Ovary (tissue), 9 donors: ENCODE results near the gene TRPC4. TPM values are rescaled to one million over a fixed set of nuclear protein-coding genes. Genes with fewer than 3 reads are reported as not detected.

ENCODE experiments used
- DNase-seq, 5 donors: peaks; one replicate each; pipeline ENCODE4 v3.0.0-alpha.2; 2019 to 2020
- H3K27ac ChIP-seq, 2 donors: fragments of 200-600 bp; one replicate each; pipeline versions ENCODE4 v1.5.1 to v1.8.0; 2019 to 2022
- H3K27me3 ChIP-seq: fragments of 200-600 bp; one replicate; pipeline ENCODE4 v1.8.0; 2022
- H3K36me3 ChIP-seq: fragments of 200-600 bp; sonication (generic); one replicate; pipeline ENCODE4 v1.5.1; 2019
- H3K4me1 ChIP-seq: one replicate; pipeline ENCODE4 v1.8.1; 2013; ENCODE audit warnings: mild to moderate bottlenecking, moderate library complexity; ENCODE audit not compliant: insufficient read depth
- H3K4me3 ChIP-seq: fragments of 200-600 bp; sonication (generic); one replicate; pipeline ENCODE4 v1.5.1; 2017
- H3K9me3 ChIP-seq, 2 donors: fragments of 200-600 bp in 1 of 2; sonication (generic) in 1 of 2; one replicate each; pipeline versions ENCODE4 v1.5.1 to v1.8.1; 2013 to 2019; ENCODE audit warnings: mild to moderate bottlenecking in 1 of 2, moderate library complexity in 1 of 2
- CTCF ChIP-seq, 3 donors: fragments of 450-650 bp in 2 of 3; fragments of 200-600 bp in 1 of 3; IDR thresholded peaks; one replicate each; pipeline versions ENCODE4 v1.5.1 to v1.8.0; 2016 to 2022; ENCODE audit warnings: antibody characterized with exemption in 3 of 3, mild to moderate bottlenecking in 1 of 3
- EP300 ChIP-seq: sonication (generic); formaldehyde crosslinking; IDR thresholded peaks from one replicate; pipeline ENCODE4 v1.6.1; 2017; ENCODE audit warnings: antibody characterized with exemption
- POLR2A ChIP-seq: fragments of 450-650 bp; IDR thresholded peaks from one replicate; pipeline ENCODE4 v1.6.1; 2017; ENCODE audit warnings: antibody characterized with exemption, mild to moderate bottlenecking, moderate library complexity
- WGBS, 3 donors: extraction: QIAGEN DNeasy Blood & Tissue Kit in 1 of 3; methylation state at CpG; one replicate each; pipeline versions ENCODE4 v1.1.5 to v1.1.7; 2013 to 2017; 5-methylcytosine and 5-hydroxymethylcytosine counted together
- intact Hi-C, 4 donors: fragments of 100-400 bp; cut with DNase I; formaldehyde crosslinking; loops; one replicate each; pipeline versions ENCODE4 v1.11.0 to v1.15.1; 2022 to 2023
- polyA plus RNA-seq, 2 donors: library from polyadenylated mRNA; stranded (reverse); fragments of 200-250 nt in 1 of 2; fragments of 350-450 nt in 1 of 2; fragmentation: Illumina TruSeq in 1 of 2; extraction: RNeasy Lipid Tissue Mini Kit (QIAGEN cat#74804) in 1 of 2; gene quantifications; one replicate each; pipeline ENCODE4 v1.2.3, GENCODE V29; 2013 to 2014
- total RNA-seq, 7 donors: library from RNA; depleted of rRNA in 2 of 7; stranded (reverse); fragments of >200 nt in 2 of 7; fragmentation: NEBNext Ultra II Directional in 3 of 7; extraction: Animal tissue kit (Norgen Biotek cat#: 25700) in 3 of 7; gene quantifications; one replicate each; pipeline versions ENCODE4 v1.1.0 to v1.2.4, GENCODE V29; 2016 to 2023
- donor health status: DM: no; HTN: no; CAD: no; lungs with moderate emphysema.
- donor health status: DM: no; HTN: no; CAD: no.
- donor health status: Bipolar disorder and iron deficiency.
- donor health status: DM: yes; HTN: yes; CAD: no.
- donor health status: DM: no; HTN: no; CAD: no.
- donor health status: DM: yes; HTN: yes; CAD: no.

Gene TRPC4
- total and polyA plus RNA-seq, 9 donors = 1.4 to 5.5 (median 3.6) TPM

- no peaks in the 10 kb centered on the region for H3K9me3 ChIP-seq
- H3K4me3 ChIP-seq = no peak overlapping the region
- no peaks in the 10 kb centered on the region for H3K36me3 ChIP-seq
- no peak for TF ChIP-seq EP300
- TF ChIP-seq POLR2A = no peak
- TF ChIP-seq CTCF (IDR thresholded peaks at IDR 0.05) = no peak
- intact Hi-C loops = no loop called here
- 52 to 69% (median 62%) methylated on average over 2 of the region's 2 CpGs for WGBS, 3 donors
- H3K27me3 ChIP-seq = no peaks in the 10 kb centered on the region
- DNase-seq = no peak
- no peaks in the 10 kb centered on the region for H3K4me1 ChIP-seq
- no peak overlapping the region for H3K27ac ChIP-seq
Measured at GRCh38 chr13:37707739-37708500, 161.7 kb downstream of the TRPC4 start.

- no peaks in the 10 kb centered on the region for H3K36me3 ChIP-seq
- TF ChIP-seq CTCF (IDR thresholded peaks at IDR 0.05) = no peak
- no peak for TF ChIP-seq EP300
- TF ChIP-seq POLR2A = no peak
- intact Hi-C loops = no loop called here
- DNase-seq = no peak
- no peaks in the 10 kb centered on the region for H3K27me3 ChIP-seq
- no peaks in the 10 kb centered on the region for H3K9me3 ChIP-seq
- H3K27ac ChIP-seq = no peak overlapping the region
- 95 to 96% (median 96%) methylated on average over 2 of the region's 2 CpGs for WGBS, 3 donors
- no peaks in the 10 kb centered on the region for H3K4me1 ChIP-seq
- no peak overlapping the region for H3K4me3 ChIP-seq
Measured at GRCh38 chr13:37706041-37706440, 163.5 kb downstream of the TRPC4 start.

GRCh38 chr13:37701972-37702371, 167.6 kb downstream of the TRPC4 start:
- TF ChIP-seq POLR2A (no peak), CTCF (IDR thresholded peaks at IDR 0.05) (no peak), EP300 (peak; percentile 59)
- no peak for DNase-seq
- no peak overlapping the region for H3K4me3 ChIP-seq
- intact Hi-C loops = no loop called here
- H3K4me1 ChIP-seq = no peaks in the 10 kb centered on the region
- no peaks in the 10 kb centered on the region for H3K9me3 ChIP-seq
- 65 to 82% (median 70%) methylated on average over 4 of the region's 4 CpGs for WGBS, 3 donors
- H3K36me3 ChIP-seq = no peaks in the 10 kb centered on the region
- H3K27me3 ChIP-seq = no peaks in the 10 kb centered on the region
- no peak overlapping the region for H3K27ac ChIP-seq

GRCh38 chr13:37701306-37701705, 168.3 kb downstream of the TRPC4 start:
- WGBS, 3 donors = 67 to 85% (median 74%) methylated on average over 4 of the region's 4 CpGs
- Histone ChIP-seq H3K27me3 (no peaks in the 10 kb centered on the region), H3K27ac (no peak overlapping the region), H3K4me3 (no peak overlapping the region), H3K36me3 (no peaks in the 10 kb centered on the region), H3K4me1 (no peaks in the 10 kb centered on the region), H3K9me3 (no peaks in the 10 kb centered on the region)
- DNase-seq = no peak
- TF ChIP-seq EP300 (peak; percentile 83), CTCF (IDR thresholded peaks at IDR 0.05) (no peak)
- intact Hi-C loops = no loop called here
